ENCODE measurements around the gene CCDC183. TPM values are rescaled to one million over a fixed set of nuclear protein-coding genes. Genes with fewer than 3 reads are reported as not detected.
A peak's percentile ranks its signal among the peaks of the same experiment; 100 is the strongest.

CCDC183 gene
- total RNA-seq, 1 experiment from 2014 or later, result 1.1 TPM

DNA sequence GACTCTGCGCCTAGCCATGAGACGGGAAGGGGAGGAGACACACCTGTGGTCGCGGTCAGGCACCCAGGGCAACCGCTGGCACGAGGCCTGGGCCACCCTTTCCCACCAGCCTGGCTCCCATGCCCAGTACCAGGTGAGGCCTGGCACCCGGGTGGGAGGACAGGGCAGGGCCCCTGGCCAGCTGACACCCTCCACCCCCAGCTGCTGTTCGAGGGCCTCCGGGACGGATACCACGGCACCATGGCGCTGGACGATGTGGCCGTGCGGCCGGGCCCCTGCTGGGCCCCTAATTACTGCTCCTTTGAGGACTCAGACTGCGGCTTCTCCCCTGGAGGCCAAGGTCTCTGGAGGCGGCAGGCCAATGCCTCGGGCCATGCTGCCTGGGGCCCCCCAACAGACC, 61.0 kb downstream of the CCDC183 start:
- Histone ChIP-seq H2BK15ac (ENCODE audit: low read depth, low read length) (no peak overlapping the region), H4K91ac (ENCODE audit: insufficient read length, low read depth, low read length) (no peak overlapping the region), H2BK120ac (ENCODE audit: low read depth, low read length, poor library complexity, severe bottlenecking) (no peak overlapping the region), H3K23ac (ENCODE audit: insufficient read length, low read depth, low read length) (no peak overlapping the region), H3K4ac (ENCODE audit: low read depth, low read length) (no peak overlapping the region), H2BK12ac (ENCODE audit: insufficient read length, low read depth, low read length) (no peak overlapping the region), H2BK20ac (ENCODE audit: low read depth, low read length, poor library complexity, severe bottlenecking) (no peak overlapping the region), H3K23me2 (ENCODE audit: insufficient read length, low read depth, low read length, poor library complexity, severe bottlenecking) (no peaks in the 10 kb centered on the region), H3K56ac (ENCODE audit: insufficient read length, low read depth, low read length) (no peak overlapping the region), H3T11ph (ENCODE audit: low read length) (no peak overlapping the region), H4K5ac (ENCODE audit: insufficient read length, low read depth, low read length) (no peak overlapping the region), H3K79me1 (ENCODE audit: insufficient read depth, low read depth, low read length, poor library complexity, severe bottlenecking) (no peaks in the 10 kb centered on the region), H3K9ac (ENCODE audit: extremely low read depth, insufficient read length, low read length) (no peak overlapping the region), H3K79me2 (ENCODE audit: insufficient read depth, low read length) (no peaks in the 10 kb centered on the region), H3K27ac (ENCODE audit: insufficient read length, low read depth, low read length) (no peak overlapping the region), H3K4me2 (ENCODE audit: insufficient read depth, insufficient read length, low read length) (no peak overlapping the region), H2BK5ac (ENCODE audit: insufficient read length, low read length) (no peak overlapping the region), H3K18ac (ENCODE audit: insufficient read length, low read depth, low read length) (no peak overlapping the region), H4K20me1 (ENCODE audit: control insufficient read depth, insufficient read depth, insufficient read length) (no peaks in the 10 kb centered on the region), H4K8ac (replicated peaks; ENCODE audit: insufficient read length, low read depth, low read length) (no peak overlapping the region), H3K9me3 (ENCODE audit: control insufficient read depth, low read depth, low read length) (no peaks in the 10 kb centered on the region), H3K27me3 (ENCODE audit: insufficient read depth, low read length) (no peaks in the 10 kb centered on the region), H3K4me1 (ENCODE audit: insufficient read depth, low read length) (no peaks in the 10 kb centered on the region), H2AFZ (ENCODE audit: low read length) (no peak overlapping the region), H2AK5ac (ENCODE audit: insufficient read length, low read length) (no peak overlapping the region), H3K14ac (ENCODE audit: insufficient read depth, low read length) (no peak overlapping the region)
- TF ChIP-seq, protein P1, sequence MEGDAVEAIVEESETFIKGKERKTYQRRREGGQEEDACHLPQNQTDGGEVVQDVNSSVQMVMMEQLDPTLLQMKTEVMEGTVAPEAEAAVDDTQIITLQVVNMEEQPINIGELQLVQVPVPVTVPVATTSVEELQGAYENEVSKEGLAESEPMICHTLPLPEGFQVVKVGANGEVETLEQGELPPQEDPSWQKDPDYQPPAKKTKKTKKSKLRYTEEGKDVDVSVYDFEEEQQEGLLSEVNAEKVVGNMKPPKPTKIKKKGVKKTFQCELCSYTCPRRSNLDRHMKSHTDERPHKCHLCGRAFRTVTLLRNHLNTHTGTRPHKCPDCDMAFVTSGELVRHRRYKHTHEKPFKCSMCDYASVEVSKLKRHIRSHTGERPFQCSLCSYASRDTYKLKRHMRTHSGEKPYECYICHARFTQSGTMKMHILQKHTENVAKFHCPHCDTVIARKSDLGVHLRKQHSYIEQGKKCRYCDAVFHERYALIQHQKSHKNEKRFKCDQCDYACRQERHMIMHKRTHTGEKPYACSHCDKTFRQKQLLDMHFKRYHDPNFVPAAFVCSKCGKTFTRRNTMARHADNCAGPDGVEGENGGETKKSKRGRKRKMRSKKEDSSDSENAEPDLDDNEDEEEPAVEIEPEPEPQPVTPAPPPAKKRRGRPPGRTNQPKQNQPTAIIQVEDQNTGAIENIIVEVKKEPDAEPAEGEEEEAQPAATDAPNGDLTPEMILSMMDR (conservative IDR thresholded peaks at IDR 0.05), result no peak
- Mint-ChIP-seq H3K9me3 (no peaks in the 10 kb centered on the region), H3K4me1 (no peaks in the 10 kb centered on the region), H3K27ac (no peak overlapping the region), H3K4me3 (no peak overlapping the region), H3K27me3 (ENCODE audit: low read depth) (no peaks in the 10 kb centered on the region; the same call in 1 of the 2 replicates), H3K36me3 (ENCODE audit: insufficient read depth in 1 of 3, low read depth in 3 of 3) (peaks cover 0 to 18% (median 10%) of the 10 kb centered on the region in 3 experiments; a peak in 5 of 7 replicates)
- peak; percentile 28 for DNase-seq
- WGBS (ENCODE audit: extremely low coverage, insufficient read length, low lambda C conversion rate), result no CpG with 5 or more reads among the region's 19 CpGs

Small RNA genes within 50 kb of the gene (microRNA-seq; reads per million reads assigned to microRNA genes)
- gene MIR4292 (ENCODE audit: borderline microRNAs expressed), result not detected
- not detected for gene MIR6722 (ENCODE audit: borderline microRNAs expressed)

Other genes starting within 250 kb of the CCDC183 start
- 37.7 and 38.0 TPM in 2 replicates for gene EGFL7, start 133.4 kb upstream of the CCDC183 start, total RNA-seq (2021)
- 28.3 and 29.7 TPM in 2 replicates for gene AGPAT2, start 108.9 kb upstream of the CCDC183 start, total RNA-seq (2021)
- gene DIPK1B, start 83.8 kb upstream of the CCDC183 start, total RNA-seq (2021), result 38.2 and 40.3 TPM in 2 replicates
- gene LCN10, start 53.4 kb upstream of the CCDC183 start, total RNA-seq (2021), result 0.75 and 1.5 TPM in 2 replicates
- gene LCN6, start 47.8 kb upstream of the CCDC183 start, total RNA-seq (2021), result not detected in 2 replicates
- not detected in 2 replicates for gene LCN8, start 38.1 kb upstream of the CCDC183 start, total RNA-seq (2021)
- gene LCN15, start 31.8 kb upstream of the CCDC183 start, total RNA-seq (2021), result 0.61 TPM in 1 of 2 replicates, not detected in the other
- 55.2 and 58.9 TPM in 2 replicates for gene TMEM141, start 5.0 kb upstream of the CCDC183 start, total RNA-seq (2021)
- 108 and 114 TPM in 2 replicates for gene RABL6, start 11.6 kb downstream of the CCDC183 start, total RNA-seq (2021)
- 1.8 and 2.3 TPM in 2 replicates for gene AJM1, start 46.1 kb downstream of the CCDC183 start, total RNA-seq (2021)
- 161 and 175 TPM in 2 replicates for gene PHPT1, start 53.1 kb downstream of the CCDC183 start, total RNA-seq (2021)
- 6.9 and 9.2 TPM in 2 replicates for gene MAMDC4, start 56.0 kb downstream of the CCDC183 start, total RNA-seq (2021)
- gene EDF1, start 70.0 kb downstream of the CCDC183 start, total RNA-seq (2021), result 318 and 328 TPM in 2 replicates
- gene TRAF2, start 90.2 kb downstream of the CCDC183 start, total RNA-seq (2021), result 48.8 and 49.2 TPM in 2 replicates
- 62.2 and 65.0 TPM in 2 replicates for gene FBXW5, start 148.4 kb downstream of the CCDC183 start, total RNA-seq (2021)
- 0.96 and 1.3 TPM in 2 replicates for gene C8G, start 148.9 kb downstream of the CCDC183 start, total RNA-seq (2021)
- gene LCN12, start 155.9 kb downstream of the CCDC183 start, total RNA-seq (2021), result 2.1 and 4.5 TPM in 2 replicates
- 3.6 and 4.8 TPM in 2 replicates for gene PTGDS, start 181.2 kb downstream of the CCDC183 start, total RNA-seq (2021)
- 0.18 and 0.20 TPM in 2 replicates for gene LCNL1, start 186.7 kb downstream of the CCDC183 start, total RNA-seq (2021)
- 46.8 and 51.2 TPM in 2 replicates for gene PAXX, start 196.1 kb downstream of the CCDC183 start, total RNA-seq (2021)
- 0.29 and 0.31 TPM in 2 replicates for gene CLIC3, start 200.2 kb downstream of the CCDC183 start, total RNA-seq (2021)
- gene ABCA2, start 231.9 kb downstream of the CCDC183 start, total RNA-seq (2021), result 15.2 and 22.4 TPM in 2 replicates
- not detected in 2 replicates for gene FUT7, start 235.8 kb downstream of the CCDC183 start, total RNA-seq (2021)
- gene NPDC1, start 249.8 kb downstream of the CCDC183 start, total RNA-seq (2021), result 51.8 and 57.6 TPM in 2 replicates